H1 (cell line): Measurements from ENCODE around the gene AFF2. TPM values are rescaled to one million over a fixed set of nuclear protein-coding genes. Genes with fewer than 3 reads are reported as not detected.

Source experiments
- CTCF ChIA-PET: fragments of 300-600 bp; sonication (Branson Sonifier 250); formaldehyde crosslinking; loops from one replicate; lab custom pipeline; 2021; ENCODE audit not compliant: partially characterized antibody; lab: Charles Lee
- POLR2A ChIA-PET: fragments of 300-600 bp; sonication (Branson Sonifier 250); formaldehyde crosslinking; loops from one replicate; lab custom pipeline; 2021; ENCODE audit warnings: inconsistent platforms; ENCODE audit not compliant: partially characterized antibody; lab: Charles Lee
- DNase-seq, 2 experiments: peaks; one replicate each; pipeline versions ENCODE4 v3.0.0 to v3.0.0-alpha.2; 2010 to 2022; ENCODE audit warnings: low spot score in 2 of 2, low read depth in 1 of 2, mixed read lengths in 1 of 2
- FAIRE-seq: peaks from 2 replicates; lab custom pipeline; 2011; peaks lifted over from hg19 to GRCh38; lab: Jason Lieb, UNC
- H2AFZ ChIP-seq: 2 replicates; pipeline ENCODE4 v1.8.1; 2012; ENCODE audit warnings: low read length, inconsistent platforms
- H2AK5ac ChIP-seq: 2 replicates; pipeline ENCODE4 v1.6.1; 2013; ENCODE audit warnings: low read depth, low read length
- H2BK120ac ChIP-seq: replicated peaks from 2 replicates; pipeline ENCODE3; 2013; ENCODE audit warnings: low read depth, low read length, inconsistent platforms
- H2BK12ac ChIP-seq: 2 replicates; pipeline ENCODE4 v1.6.1; 2013; ENCODE audit warnings: low read depth, low read length
- H2BK15ac ChIP-seq: 2 replicates; pipeline ENCODE4 v1.6.1; 2013; ENCODE audit warnings: low read length
- H2BK20ac ChIP-seq: 2 replicates; pipeline ENCODE4 v1.6.1; 2013; ENCODE audit warnings: low read length
- H2BK5ac ChIP-seq: 2 replicates; pipeline ENCODE4 v1.6.1; 2013; ENCODE audit warnings: low read depth, low read length
- H3K14ac ChIP-seq: 2 replicates; pipeline ENCODE4 v1.6.1; 2013; ENCODE audit warnings: inconsistent platforms; ENCODE audit not compliant: insufficient read length
- H3K18ac ChIP-seq: 2 replicates; pipeline ENCODE4 v1.6.1; 2013; ENCODE audit warnings: low read length; ENCODE audit errors: extremely low read depth
- H3K23ac ChIP-seq: 2 replicates; pipeline ENCODE4 v1.6.1; 2013; ENCODE audit warnings: inconsistent platforms; ENCODE audit not compliant: insufficient read length
- H3K23me2 ChIP-seq: 2 replicates; pipeline ENCODE4 v1.6.1; 2013; ENCODE audit warnings: low read depth, low read length
- H3K27ac ChIP-seq: 2 replicates; pipeline ENCODE4 v1.6.1; 2011; ENCODE audit warnings: low read depth, low read length, inconsistent platforms
- H3K27me3 ChIP-seq, 4 experiments: replicated peaks in 1 of 4; 1 replicate in 1 of 4; 2 replicates in 3 of 4; pipeline versions ENCODE4 v1.6.1 to v1.8.1; 2011 to 2013; ENCODE audit warnings: low read length in 3 of 4, mild to moderate bottlenecking in 3 of 4, inconsistent platforms in 2 of 4, mixed read lengths in 2 of 4, moderate library complexity in 1 of 4; ENCODE audit not compliant: control insufficient read depth in 3 of 4, insufficient read depth in 3 of 4; ENCODE audit errors: extremely low read depth in 1 of 4
- H3K36me3 ChIP-seq, 4 experiments: 2 replicates each; pipeline versions ENCODE4 v1.6.1 to v1.8.1; 2011 to 2013; ENCODE audit warnings: mild to moderate bottlenecking in 4 of 4, low read length in 3 of 4, moderate library complexity in 2 of 4, control low read depth in 1 of 4, inconsistent platforms in 1 of 4; ENCODE audit not compliant: insufficient read depth in 4 of 4, control insufficient read depth in 2 of 4
- H3K4ac ChIP-seq: replicated peaks from 2 replicates; pipeline ENCODE3; 2013; ENCODE audit warnings: low read length, low read depth, mixed read lengths, inconsistent platforms; ENCODE audit not compliant: insufficient read length
- H3K4me1 ChIP-seq, 4 experiments: replicated peaks in 1 of 4; 1 replicate in 1 of 4; 2 replicates in 3 of 4; pipeline versions ENCODE4 v1.6.1 to v1.8.1; 2011 to 2013; ENCODE audit warnings: low read length in 3 of 4, inconsistent platforms in 2 of 4, mixed read lengths in 1 of 4; ENCODE audit not compliant: insufficient read depth in 4 of 4, control insufficient read depth in 3 of 4
- H3K4me2 ChIP-seq, 2 experiments: 2 replicates each; pipeline versions ENCODE4 v1.6.1 to v1.8.1; 2011 to 2013; ENCODE audit warnings: low read depth in 2 of 2, low read length in 2 of 2, control low read depth in 1 of 2, inconsistent platforms in 1 of 2, mild to moderate bottlenecking in 1 of 2; ENCODE audit not compliant: insufficient read depth in 1 of 2
- H3K4me3 ChIP-seq, 4 experiments: fragments of 200-600, 300-600 bp in 1 of 4; sonication (generic), shearing (Covaris generic), sonication (Bioruptor Twin) in 1 of 4; 2 replicates each; pipeline versions ENCODE4 v1.5.1 to v1.8.1; 2011 to 2016; ENCODE audit warnings: low read length in 4 of 4, low read depth in 3 of 4, control low read depth in 2 of 4, inconsistent platforms in 2 of 4, mild to moderate bottlenecking in 2 of 4, mixed read lengths in 1 of 4, moderate library complexity in 1 of 4; ENCODE audit not compliant: insufficient read depth in 2 of 4; ENCODE audit errors: extremely low read depth in 1 of 4
- H3K56ac ChIP-seq: replicated peaks from 2 replicates; pipeline ENCODE3; 2013; ENCODE audit warnings: low read depth, mild to moderate bottlenecking, mixed read lengths, low read length, inconsistent platforms; ENCODE audit not compliant: insufficient read length
- H3K79me1 ChIP-seq: 2 replicates; pipeline ENCODE4 v1.6.1; 2013; ENCODE audit warnings: low read depth, low read length, control low read depth
- H3K79me2 ChIP-seq, 2 experiments: 2 replicates each; pipeline versions ENCODE4 v1.6.1 to v1.8.1; 2012 to 2013; ENCODE audit warnings: low read length in 2 of 2, mild to moderate bottlenecking in 2 of 2, inconsistent platforms in 1 of 2; ENCODE audit not compliant: insufficient read depth in 2 of 2, control insufficient read depth in 1 of 2
- H3K9ac ChIP-seq, 4 experiments: replicated peaks in 1 of 4; 1 replicate in 1 of 4; 2 replicates in 3 of 4; pipeline versions ENCODE4 v1.6.1 to v1.8.1; 2011 to 2013; ENCODE audit warnings: low read depth in 3 of 4, low read length in 3 of 4, control low read depth in 2 of 4, mild to moderate bottlenecking in 2 of 4, moderate library complexity in 2 of 4, inconsistent platforms in 1 of 4; ENCODE audit errors: extremely low read depth in 1 of 4
- H3K9me3 ChIP-seq, 2 experiments: 2 replicates each; pipeline versions ENCODE4 v1.6.1 to v1.8.1; 2012 to 2013; ENCODE audit warnings: mild to moderate bottlenecking in 2 of 2, moderate library complexity in 2 of 2, control low read depth in 1 of 2, inconsistent platforms in 1 of 2, low read depth in 1 of 2, low read length in 1 of 2, mixed read lengths in 1 of 2; ENCODE audit not compliant: insufficient read depth in 2 of 2
- H4K20me1 ChIP-seq, 2 experiments: replicated peaks in 1 of 2; 2 replicates each; pipeline versions ENCODE3 to v1.8.1; 2011 to 2013; ENCODE audit warnings: inconsistent platforms in 2 of 2, low read length in 2 of 2, mild to moderate bottlenecking in 1 of 2; ENCODE audit not compliant: insufficient read depth in 2 of 2, control insufficient read depth in 1 of 2
- H4K5ac ChIP-seq: 2 replicates; pipeline ENCODE4 v1.6.1; 2013; ENCODE audit warnings: low read length, low read depth, mixed read lengths, inconsistent platforms; ENCODE audit not compliant: insufficient read length
- H4K8ac ChIP-seq: 2 replicates; pipeline ENCODE4 v1.8.0; 2013; ENCODE audit warnings: mild to moderate bottlenecking, moderate library complexity, low read length, inconsistent platforms; ENCODE audit not compliant: insufficient read depth; ENCODE audit errors: extremely low read depth
- H4K91ac ChIP-seq: replicated peaks from 2 replicates; pipeline ENCODE3; 2013; ENCODE audit warnings: low read length, mixed read lengths, inconsistent platforms; ENCODE audit not compliant: insufficient read length
- CBX5 ChIP-seq: fragments of 300-800, 300-1000 bp; sonication (generic); IDR thresholded peaks from 2 replicates; pipeline ENCODE4 v1.7.1; 2016; ENCODE audit warnings: antibody characterized with exemption, low read length, low read depth
- CREB1 ChIP-seq: IDR thresholded peaks from 2 replicates; pipeline ENCODE4 v1.6.1; 2012; ENCODE audit warnings: inconsistent platforms
- CTBP2 ChIP-seq: IDR thresholded peaks from 2 replicates; pipeline ENCODE4 v1.7.0; 2011; ENCODE audit warnings: borderline replicate concordance, mild to moderate bottlenecking, moderate library complexity, mixed read lengths, low read length; ENCODE audit not compliant: insufficient read depth, insufficient read length
- EZH2 ChIP-seq: fragments of 200-600 bp; sonication (generic); IDR thresholded peaks from 2 replicates; pipeline ENCODE4 v1.7.1; 2012; ENCODE audit warnings: low read depth, mild to moderate bottlenecking, moderate library complexity, low read length, inconsistent platforms; ENCODE audit not compliant: severe bottlenecking
- GABPA ChIP-seq: IDR thresholded peaks from 2 replicates; pipeline ENCODE4 v1.6.1; 2011; ENCODE audit warnings: mild to moderate bottlenecking, low read length, moderate library complexity, borderline replicate concordance; ENCODE audit not compliant: insufficient read depth
- JUN ChIP-seq: IDR thresholded peaks from 2 replicates; pipeline ENCODE4 v1.6.1; 2011; ENCODE audit warnings: low read depth, mild to moderate bottlenecking, improper control_type of control experiment, low read length
- JUND ChIP-seq: IDR thresholded peaks from 2 replicates; pipeline ENCODE4 v1.6.1; 2011; ENCODE audit warnings: mild to moderate bottlenecking, improper control_type of control experiment, low read length
- KDM5A ChIP-seq: fragments of 200-600 bp; IDR thresholded peaks from 2 replicates; pipeline ENCODE4 v1.7.1; 2012; ENCODE audit warnings: mild to moderate bottlenecking, low read length, inconsistent platforms, mixed read lengths
- MAX ChIP-seq: IDR thresholded peaks from 2 replicates; pipeline ENCODE4 v1.6.1; 2012; ENCODE audit warnings: inconsistent platforms
- POU5F1 ChIP-seq: IDR thresholded peaks from 2 replicates; pipeline ENCODE4 v1.6.1; 2011; ENCODE audit warnings: low read depth, mild to moderate bottlenecking, low read length, moderate library complexity
- RFX5 ChIP-seq: IDR thresholded peaks from 2 replicates; pipeline ENCODE4 v1.6.1; 2011; ENCODE audit warnings: low read depth, low read length, improper control_type of control experiment, borderline replicate concordance
- RNF2 ChIP-seq: fragments of 200-900, 300-1000 bp; sonication (generic); IDR thresholded peaks from 2 replicates; pipeline ENCODE4 v1.7.1; 2016; ENCODE audit warnings: borderline replicate concordance, low read depth, mild to moderate bottlenecking, antibody characterized with exemption, low read length; ENCODE audit not compliant: poor library complexity, severe bottlenecking; ENCODE audit errors: missing control alignments
- SP1 ChIP-seq: IDR thresholded peaks from 2 replicates; pipeline ENCODE4 v1.6.1; 2011; ENCODE audit warnings: low read depth, low read length
- TAF1 ChIP-seq: IDR thresholded peaks from 2 replicates; pipeline ENCODE4 v1.6.1; 2011; ENCODE audit warnings: mild to moderate bottlenecking, low read depth, low read length
- ZNF274 ChIP-seq: IDR thresholded peaks from 2 replicates; pipeline ENCODE4 v1.7.0; 2012; ENCODE audit warnings: low read length, borderline replicate concordance; ENCODE audit errors: extremely low read depth
- WGBS, 2 experiments: shearing (Covaris generic) in 1 of 2; methylation state at CpG; one replicate each; pipeline versions ENCODE4 v1.1.6 to v1.1.7; 2013 to 2015; ENCODE audit warnings: low lambda C conversion rate in 2 of 2, mixed read lengths in 2 of 2, inconsistent platforms in 1 of 2, low coverage in 1 of 2, missing lambda C conversion rate in 1 of 2; ENCODE audit not compliant: insufficient replicate concordance in 2 of 2, insufficient coverage in 1 of 2, insufficient read length in 1 of 2; ENCODE audit errors: extremely low coverage in 1 of 2, missing lambda C conversion rate in 1 of 2; 5-methylcytosine and 5-hydroxymethylcytosine counted together
- polyA plus RNA-seq, 7 experiments: library from polyadenylated mRNA; depleted of rRNA in 3 of 7; stranded (reverse) in 5 of 7; unstranded in 2 of 7; fragments of >200 nt in 5 of 7; fragments of 200-250 nt in 2 of 7; gene quantifications; 1 replicate in 5 of 7; 2 replicates in 1 of 7; 4 replicates in 1 of 7; pipeline versions ENCODE4 v1.2.1 to v1.2.3, GENCODE V29; 2011 to 2013; ENCODE audit warnings: missing spikeins in 2 of 7, mixed read lengths in 2 of 7
- total RNA-seq: library from RNA; stranded (reverse); fragmentation: NEBNext Ultra II Directional; extraction: Animal tissue kit (Norgen Biotek cat#: 25700); gene quantifications from 2 replicates; pipeline ENCODE4 v1.2.1, GENCODE V29; 2021

The AFF2 gene
- total and polyA plus RNA-seq, 2 of the 8 experiments (the other 6 are each of a cell fraction or from before 2014, with no cell fraction given): 2.0 to 7.3 TPM

- Histone ChIP-seq H3K79me1 (no peaks in the 10 kb centered on the region), H3K4me2 (no peak overlapping the region), H3K18ac (no peak overlapping the region), H2AFZ (no peak overlapping the region), H3K14ac (no peak overlapping the region), H2BK15ac (no peak overlapping the region), H3K4me1 (peaks cover 0 to 7% (median 4%) of the 10 kb centered on the region in 4 experiments; a peak in 4 of 7 replicates), H3K4me3 (no peak overlapping the region), H3K36me3 (no peaks in the 10 kb centered on the region), H3K4ac (no peak overlapping the region), H3K27me3 (no peaks in the 10 kb centered on the region), H4K8ac (no peak overlapping the region), H4K5ac (no peak overlapping the region), H3K23me2 (no peaks in the 10 kb centered on the region), H4K20me1 (no peaks in the 10 kb centered on the region), H4K91ac (no peak overlapping the region), H3K9me3 (no peaks in the 10 kb centered on the region), H2AK5ac (no peak overlapping the region), H3K9ac (no peak overlapping the region), H2BK5ac (no peak overlapping the region), H2BK20ac (no peak overlapping the region), H3K56ac (no peak overlapping the region), H3K79me2 (no peaks in the 10 kb centered on the region), H2BK12ac (no peak overlapping the region), H3K23ac (no peak overlapping the region), H3K27ac (no peak overlapping the region), H2BK120ac (no peak overlapping the region)
- ChIA-PET CTCF (no interaction called here), POLR2A (no interaction called here)
- DNase-seq: no peak
- WGBS, 2 experiments: 78% methylated on average over 4 of the region's 4 CpGs; no CpG with 5 or more reads in 1 of the 2 experiments
- no peak for FAIRE-seq
- TF ChIP-seq JUN: no peak
- TF ChIP-seq POU5F1: no peak
- no peak for TF ChIP-seq KDM5A
- TF ChIP-seq EZH2: no peak
- no peak for TF ChIP-seq RNF2
- no peak for TF ChIP-seq GABPA
- TF ChIP-seq RFX5: no peak
- no peak for TF ChIP-seq CREB1
- TF ChIP-seq SP1: no peak
- TF ChIP-seq CBX5: no peak
- TF ChIP-seq JUND: no peak
- no peak for TF ChIP-seq TAF1
- TF ChIP-seq ZNF274: no peak
- no peak for TF ChIP-seq CTBP2
- TF ChIP-seq MAX: no peak
Observed at GRCh38 chrX:148788449-148788848, 288.0 kb downstream of the AFF2 start.
